HG02852 (cell line): ENCODE data around the gene LY6G5B.

Source experiments
- ATAC-seq: cut with Tn5 transposase; IDR thresholded peaks from one replicate; pipeline ENCODE4 v1.9.1; 2021; ENCODE audit warnings: mild to moderate bottlenecking, moderate library complexity; ENCODE audit not compliant: unreplicated experiment

The LY6G5B gene

DNA sequence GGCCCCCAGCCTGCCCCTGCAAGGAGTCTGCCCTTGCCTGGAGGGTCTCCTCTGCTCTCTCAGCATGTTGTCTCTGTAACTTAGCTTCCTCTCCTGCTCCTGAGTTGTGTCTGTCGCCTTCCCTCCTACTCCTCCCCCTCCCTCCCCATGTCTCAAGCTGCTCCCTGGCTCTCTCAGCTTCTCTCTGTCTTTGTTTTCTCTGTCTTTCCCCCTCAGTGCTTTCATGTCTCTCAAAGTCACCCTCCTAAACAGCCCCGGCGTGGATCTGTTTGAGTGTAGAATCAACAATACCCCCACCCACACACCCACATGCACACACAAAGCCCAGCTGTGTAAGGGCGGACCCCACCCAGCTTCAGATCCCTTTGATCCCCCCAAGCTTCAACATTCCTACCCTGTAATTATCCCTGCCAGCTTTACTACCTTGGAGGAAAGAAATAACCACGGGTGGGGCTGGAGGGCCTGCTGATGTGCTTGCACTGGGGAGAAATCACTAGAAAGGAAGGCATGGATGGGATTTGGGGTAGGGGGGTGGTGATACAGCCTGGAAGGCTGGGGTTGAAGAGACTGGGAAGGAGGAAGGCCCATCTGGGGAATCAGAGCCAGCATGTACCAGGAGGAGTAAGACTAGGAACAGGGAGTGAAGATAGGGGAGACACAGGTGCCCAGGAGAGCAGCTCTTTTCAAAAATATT is 44.4 kb downstream of the LY6G5B start:
- no peak for ATAC-seq

DNA sequence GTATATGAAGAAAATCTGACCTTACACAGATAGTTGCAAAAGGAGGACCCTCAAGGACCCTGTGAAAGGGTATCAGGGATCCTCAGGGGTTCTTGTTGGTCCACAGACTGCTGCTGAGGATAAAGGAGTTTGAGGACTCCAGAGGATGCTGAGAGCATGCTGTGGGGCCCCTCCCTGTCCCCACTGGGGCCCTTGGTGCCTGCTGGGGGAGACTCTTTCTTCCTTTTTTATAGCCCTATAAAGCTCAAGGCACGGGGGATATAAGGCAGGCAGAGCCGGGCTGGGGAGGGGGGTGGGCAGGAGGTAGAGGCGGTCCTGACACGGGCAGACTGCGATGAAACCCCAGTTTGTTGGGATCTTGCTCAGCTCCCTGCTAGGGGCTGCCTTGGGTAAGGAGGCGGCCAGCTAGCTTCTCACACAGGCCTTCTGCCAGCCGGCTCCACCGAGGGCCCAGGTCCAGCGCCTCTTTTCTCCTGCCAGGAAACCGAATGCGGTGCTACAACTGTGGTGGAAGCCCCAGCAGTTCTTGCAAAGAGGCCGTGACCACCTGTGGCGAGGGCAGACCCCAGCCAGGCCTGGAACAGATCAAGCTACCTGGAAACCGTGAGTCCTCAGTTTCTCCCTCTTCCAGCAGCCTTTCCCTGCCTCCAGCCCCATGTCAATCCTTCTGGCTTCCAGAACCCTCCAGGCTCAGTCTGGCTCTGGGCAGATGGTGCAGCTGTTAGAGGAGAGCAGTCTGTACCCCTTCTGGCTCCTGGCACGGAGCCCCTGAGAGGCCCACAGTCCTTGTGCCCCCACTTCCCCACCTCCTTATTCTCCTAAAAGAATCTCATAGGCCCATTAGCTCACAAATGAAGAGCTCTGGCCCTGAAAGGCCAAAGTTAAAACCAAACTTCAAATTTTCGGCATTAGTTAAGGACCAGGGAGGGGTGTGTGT is 45.5 kb downstream of the LY6G5B start, which contains the start of gene LY6G6D:
Gene LY6G6D, plus strand, starts transcription at position 327 of the 937 bp plus-strand sequence. Its CDS starts 8 bp downstream, at position 335.
- no peak for ATAC-seq

DNA sequence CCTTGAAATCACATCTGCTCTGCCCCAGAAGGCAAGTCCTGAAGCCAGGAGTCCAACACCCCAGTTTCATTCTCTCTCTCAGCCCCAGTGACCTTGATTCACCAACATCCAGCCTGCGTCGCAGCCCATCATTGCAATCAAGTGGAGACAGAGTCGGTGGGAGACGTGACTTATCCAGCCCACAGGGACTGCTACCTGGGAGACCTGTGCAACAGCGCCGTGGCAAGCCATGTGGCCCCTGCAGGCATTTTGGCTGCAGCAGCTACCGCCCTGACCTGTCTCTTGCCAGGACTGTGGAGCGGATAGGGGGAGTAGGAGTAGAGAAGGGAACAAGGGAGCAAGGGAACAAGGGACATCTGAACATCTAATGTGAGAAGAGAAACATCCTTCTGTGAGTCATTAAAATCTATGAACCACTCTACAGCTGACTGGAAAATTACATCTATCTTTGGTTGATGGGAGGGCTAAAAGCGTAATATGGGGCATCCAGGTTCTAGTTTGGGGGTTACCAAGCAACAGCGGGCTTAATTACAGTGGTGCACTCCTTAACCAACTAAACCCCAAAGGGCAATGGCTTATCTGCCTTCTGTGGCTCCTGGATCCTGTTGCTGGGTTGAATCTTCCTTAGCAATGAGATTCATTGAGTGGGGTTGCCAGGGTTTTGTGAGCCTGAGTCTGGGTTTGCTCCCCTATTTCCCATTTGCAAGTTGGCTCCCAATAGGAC is 47.9 kb downstream of the LY6G5B start:
- ATAC-seq = no peak

DNA sequence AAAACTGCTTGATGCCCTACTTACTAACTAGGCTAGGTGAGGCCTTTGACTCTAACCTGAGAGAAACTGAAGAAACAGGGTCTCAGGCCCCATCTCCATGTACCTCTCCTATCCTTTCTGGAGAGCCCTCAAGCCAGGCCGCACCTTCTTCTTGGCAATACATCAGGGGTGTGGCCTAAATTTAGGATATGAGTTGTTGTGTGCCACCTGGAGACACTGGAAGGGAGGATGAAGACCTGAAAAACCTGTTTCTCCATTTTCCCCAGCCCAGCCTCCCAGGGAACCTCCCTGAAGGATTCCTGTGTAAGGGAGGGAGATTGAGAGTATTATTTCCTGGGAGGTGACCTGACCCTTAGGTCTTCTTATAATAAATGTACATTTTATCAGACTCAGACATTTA is 48.5 kb downstream of the LY6G5B start:
- no peak for ATAC-seq

DNA sequence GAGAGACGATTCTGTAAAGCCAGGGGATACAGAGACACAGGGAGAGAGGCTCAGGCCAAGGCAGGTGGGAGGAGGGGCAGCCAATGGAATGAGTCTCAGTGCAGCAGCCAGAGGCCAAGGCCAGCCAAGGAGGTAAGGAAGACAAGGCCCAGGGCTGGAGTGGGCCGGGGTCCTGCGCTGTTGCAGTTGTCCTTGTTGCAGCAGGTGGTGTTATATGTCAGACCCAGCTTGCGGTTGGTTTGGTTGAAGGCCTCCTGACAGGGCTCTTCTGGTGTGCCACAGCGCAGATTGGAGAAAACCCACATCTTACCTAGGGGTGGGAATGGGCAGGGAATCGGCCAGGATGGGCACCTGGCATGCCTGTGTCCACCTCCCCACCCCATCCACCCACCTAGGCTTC is 49.2 kb downstream of the LY6G5B start:
- ATAC-seq = no peak

DNA sequence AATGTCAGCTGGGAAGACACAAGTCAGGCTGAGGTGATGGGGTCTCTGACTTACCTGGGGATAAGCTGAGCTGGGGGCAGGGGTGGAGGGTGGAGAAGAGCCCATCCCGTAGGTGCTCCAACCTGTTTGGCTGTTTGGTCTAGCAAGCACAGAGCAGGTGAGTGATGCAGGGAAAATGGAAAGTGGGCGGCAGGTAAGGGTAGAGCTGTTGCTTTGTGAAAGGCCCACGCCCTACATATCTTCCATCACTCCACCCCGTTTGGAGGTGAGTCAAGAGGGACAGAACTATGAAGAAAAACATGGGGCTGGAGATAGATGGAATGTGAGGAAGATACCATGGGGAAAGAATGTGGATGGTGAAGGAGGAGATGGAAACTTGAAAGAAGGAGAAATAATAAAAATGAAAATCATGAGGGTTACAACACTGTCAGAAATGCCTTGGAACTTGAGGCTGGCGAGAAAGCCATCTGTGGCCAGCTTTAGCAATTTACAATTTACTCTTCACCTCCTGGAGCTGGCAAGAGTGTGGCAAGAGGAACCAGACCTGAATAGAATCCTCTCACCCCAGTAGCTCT is 50.5 kb downstream of the LY6G5B start:
- no peak for ATAC-seq

DNA sequence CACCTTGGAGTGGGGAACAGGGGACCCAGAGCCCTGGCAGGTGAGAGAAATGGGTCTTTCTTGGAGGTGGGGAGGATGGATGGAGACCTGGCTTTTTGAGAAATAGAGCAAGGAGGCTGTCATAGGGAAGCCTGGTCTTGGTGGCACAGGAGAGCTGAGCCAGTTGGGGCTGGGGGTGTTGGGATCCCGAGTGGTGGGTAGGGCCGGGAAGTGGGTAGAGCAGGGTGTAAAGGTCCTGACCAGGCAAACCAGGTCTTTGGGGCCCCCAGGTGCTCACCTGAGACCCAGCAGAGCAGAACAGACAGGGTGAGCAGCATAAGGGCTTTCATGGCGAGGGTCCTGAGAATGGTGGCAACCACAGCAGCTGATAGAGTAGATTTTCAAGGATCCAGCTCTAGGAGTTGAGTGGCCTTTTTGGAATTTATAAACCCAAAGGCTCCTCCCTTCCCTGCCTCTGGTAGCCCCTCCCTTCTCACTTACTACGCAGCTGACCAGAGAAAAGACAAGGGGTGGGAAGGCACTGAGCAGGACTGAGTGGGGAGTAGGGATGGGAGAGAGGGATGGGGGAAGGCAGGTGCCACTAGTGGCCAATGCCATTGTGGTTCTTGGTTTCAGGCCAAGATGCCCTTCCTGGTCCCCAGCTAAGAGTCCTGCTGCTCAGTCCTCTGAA is 51.7 kb downstream of the LY6G5B start, which contains the start of gene LY6G6C:
Gene LY6G6C, minus strand, starts transcription at position 396 of the 670 bp plus-strand sequence. Its CDS starts 67 bp downstream, at position 329.
- ATAC-seq = no peak

DNA sequence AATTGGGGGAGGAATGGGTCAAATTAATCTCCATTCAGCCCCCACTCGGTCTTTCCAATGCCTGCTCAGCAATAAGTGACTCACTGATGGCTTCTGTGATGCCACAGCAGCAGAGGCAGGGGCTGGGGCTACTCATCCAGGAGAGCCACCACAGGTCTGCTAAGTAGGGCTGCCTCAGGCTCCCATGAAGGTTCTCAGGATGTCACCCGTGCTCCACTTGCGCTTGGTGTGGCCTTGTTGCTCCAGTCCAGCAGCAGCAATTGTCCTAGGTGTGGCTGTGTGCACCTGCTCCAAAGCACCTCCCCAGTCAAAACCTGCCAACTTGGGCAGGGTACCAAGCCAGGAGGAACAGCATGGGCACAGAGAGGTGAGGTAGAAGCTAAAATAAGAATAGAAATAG is 52.4 kb downstream of the LY6G5B start:
- no peak for ATAC-seq
